Measurements from ENCODE around the gene EPB41L3. TPM values are rescaled to one million over a fixed set of nuclear protein-coding genes. Genes with fewer than 3 reads are reported as not detected.

The EPB41L3 gene
- total and polyA plus RNA-seq, 10 of the 15 experiments (the other 5 are each of a cell fraction or from before 2014, with no cell fraction given), result 0.11 to 0.69 (median 0.23) TPM; not detected in 6

DNA sequence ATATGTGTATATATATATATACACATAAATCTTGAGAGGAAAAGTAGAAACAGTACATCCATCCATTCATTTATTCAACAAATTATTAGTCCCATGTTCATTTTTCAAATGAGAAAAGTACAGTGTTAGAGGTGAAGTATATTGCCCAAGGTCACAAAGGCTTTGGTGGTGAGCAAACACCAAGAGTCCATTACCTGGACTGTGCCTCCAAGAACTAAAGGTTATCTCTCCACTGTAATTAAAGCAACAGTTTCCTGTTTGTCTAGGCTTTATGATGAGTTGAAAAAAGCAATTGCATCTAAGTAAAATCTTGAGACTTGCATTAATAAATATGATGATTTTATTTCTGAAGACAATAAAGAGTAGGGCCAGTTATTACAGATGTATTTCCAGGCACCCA, 44.7 kb upstream of the EPB41L3 start:
- Histone ChIP-seq H2AFZ (ENCODE audit: control insufficient read depth, low read depth, low read length) (no peak overlapping the region), H3K79me2 (ENCODE audit: control insufficient read depth, insufficient read depth, low read length) (no peaks in the 10 kb centered on the region), H4K20me1 (ENCODE audit: control insufficient read depth, insufficient read depth) (no peaks in the 10 kb centered on the region), H3K4me2 (ENCODE audit: control insufficient read depth, insufficient read depth) (no peak overlapping the region), H3K4me1 (ENCODE audit: control insufficient read depth, insufficient read depth, low read length) (no peaks in the 10 kb centered on the region), H3K36me3 (ENCODE audit: control insufficient read depth in 2 of 2, insufficient read depth in 2 of 2, low read length in 1 of 2) (no peaks in the 10 kb centered on the region), H3K27ac (ENCODE audit: control insufficient read depth, insufficient read depth) (no peak overlapping the region), H3K9ac (ENCODE audit: control insufficient read depth, insufficient read depth, low read length) (no peak overlapping the region), H3K9me3 (replicated peaks; ENCODE audit: control insufficient read depth, insufficient read depth, low read length) (no peaks in the 10 kb centered on the region), H3K4me3 (no peak overlapping the region), H3K27me3 (replicated peaks in 1 of 2; ENCODE audit: control insufficient read depth in 2 of 2, insufficient read depth in 2 of 2, low read length in 1 of 2) (no peaks in the 10 kb centered on the region)
- ATAC-seq (no peak), FAIRE-seq (no peak), DNase-seq (ENCODE audit: low read depth, low spot score) (no peak)
- ChIA-PET RAD21 (ENCODE audit: unreplicated experiment) (no interaction called here), SMC1A (ENCODE audit: uncharacterized antibody, unreplicated experiment) (no interaction called here), POLR2A (no interaction called here), CTCF (no interaction called here)
- intact Hi-C loops (cut with micrococcal nuclease; ENCODE audit: unreplicated experiment) (no loop called here), in situ Hi-C loops (cut with MboI) (no loop called here)
- TF ChIP-seq, protein P1, sequence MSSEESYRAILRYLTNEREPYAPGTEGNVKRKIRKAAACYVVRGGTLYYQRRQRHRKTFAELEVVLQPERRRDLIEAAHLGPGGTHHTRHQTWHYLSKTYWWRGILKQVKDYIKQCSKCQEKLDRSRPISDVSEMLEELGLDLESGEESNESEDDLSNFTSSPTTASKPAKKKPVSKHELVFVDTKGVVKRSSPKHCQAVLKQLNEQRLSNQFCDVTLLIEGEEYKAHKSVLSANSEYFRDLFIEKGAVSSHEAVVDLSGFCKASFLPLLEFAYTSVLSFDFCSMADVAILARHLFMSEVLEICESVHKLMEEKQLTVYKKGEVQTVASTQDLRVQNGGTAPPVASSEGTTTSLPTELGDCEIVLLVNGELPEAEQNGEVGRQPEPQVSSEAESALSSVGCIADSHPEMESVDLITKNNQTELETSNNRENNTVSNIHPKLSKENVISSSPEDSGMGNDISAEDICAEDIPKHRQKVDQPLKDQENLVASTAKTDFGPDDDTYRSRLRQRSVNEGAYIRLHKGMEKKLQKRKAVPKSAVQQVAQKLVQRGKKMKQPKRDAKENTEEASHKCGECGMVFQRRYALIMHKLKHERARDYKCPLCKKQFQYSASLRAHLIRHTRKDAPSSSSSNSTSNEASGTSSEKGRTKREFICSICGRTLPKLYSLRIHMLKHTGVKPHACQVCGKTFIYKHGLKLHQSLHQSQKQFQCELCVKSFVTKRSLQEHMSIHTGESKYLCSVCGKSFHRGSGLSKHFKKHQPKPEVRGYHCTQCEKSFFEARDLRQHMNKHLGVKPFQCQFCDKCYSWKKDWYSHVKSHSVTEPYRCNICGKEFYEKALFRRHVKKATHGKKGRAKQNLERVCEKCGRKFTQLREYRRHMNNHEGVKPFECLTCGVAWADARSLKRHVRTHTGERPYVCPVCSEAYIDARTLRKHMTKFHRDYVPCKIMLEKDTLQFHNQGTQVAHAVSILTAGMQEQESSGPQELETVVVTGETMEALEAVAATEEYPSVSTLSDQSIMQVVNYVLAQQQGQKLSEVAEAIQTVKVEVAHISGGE (CRISPR knock-in tag; IDR thresholded peaks at IDR 0.05), result no peak
- TF ChIP-seq PAX5 (IDR thresholded peaks at IDR 0.05; ENCODE audit: borderline replicate concordance, low read depth, low read length) (no peak), RAD21 (IDR thresholded peaks at IDR 0.05; ENCODE audit: insufficient read depth, low read depth, low read length) (no peak), MYB (IDR thresholded peaks at IDR 0.05; ENCODE audit: borderline replicate concordance, low read depth, low read length) (no peak), MEF2B (IDR thresholded peaks at IDR 0.05; ENCODE audit: partially characterized antibody, poor library complexity, severe bottlenecking) (no peak), TBL1XR1 (IDR thresholded peaks at IDR 0.05; ENCODE audit: low read depth, low read length) (no peak), ESRRA (IDR thresholded peaks at IDR 0.05; ENCODE audit: low read length) (no peak), CHD1 (IDR thresholded peaks at IDR 0.05; ENCODE audit: low read depth, low read length) (no peak), SUZ12 (IDR thresholded peaks at IDR 0.05; ENCODE audit: unreplicated experiment) (no peak), HDAC6 (IDR thresholded peaks at IDR 0.05; ENCODE audit: unreplicated experiment) (no peak), YBX1 (IDR thresholded peaks at IDR 0.05) (no peak), NR2C2 (IDR thresholded peaks at IDR 0.05; ENCODE audit: borderline replicate concordance, control insufficient read depth, insufficient read length, low read depth) (no peak), CBX3 (IDR thresholded peaks at IDR 0.05; ENCODE audit: borderline replicate concordance, low read depth) (no peak), YY1 (IDR thresholded peaks at IDR 0.05; ENCODE audit: low read depth, low read length) (no peak), STAT1 (conservative IDR thresholded peaks at IDR 0.05) (no peak), LARP7 (IDR thresholded peaks at IDR 0.05) (no peak), HDAC2 (IDR thresholded peaks at IDR 0.05) (no peak), BMI1 (IDR thresholded peaks at IDR 0.05; ENCODE audit: borderline replicate concordance) (no peak)
- TF ChIP-seq, protein P2, sequence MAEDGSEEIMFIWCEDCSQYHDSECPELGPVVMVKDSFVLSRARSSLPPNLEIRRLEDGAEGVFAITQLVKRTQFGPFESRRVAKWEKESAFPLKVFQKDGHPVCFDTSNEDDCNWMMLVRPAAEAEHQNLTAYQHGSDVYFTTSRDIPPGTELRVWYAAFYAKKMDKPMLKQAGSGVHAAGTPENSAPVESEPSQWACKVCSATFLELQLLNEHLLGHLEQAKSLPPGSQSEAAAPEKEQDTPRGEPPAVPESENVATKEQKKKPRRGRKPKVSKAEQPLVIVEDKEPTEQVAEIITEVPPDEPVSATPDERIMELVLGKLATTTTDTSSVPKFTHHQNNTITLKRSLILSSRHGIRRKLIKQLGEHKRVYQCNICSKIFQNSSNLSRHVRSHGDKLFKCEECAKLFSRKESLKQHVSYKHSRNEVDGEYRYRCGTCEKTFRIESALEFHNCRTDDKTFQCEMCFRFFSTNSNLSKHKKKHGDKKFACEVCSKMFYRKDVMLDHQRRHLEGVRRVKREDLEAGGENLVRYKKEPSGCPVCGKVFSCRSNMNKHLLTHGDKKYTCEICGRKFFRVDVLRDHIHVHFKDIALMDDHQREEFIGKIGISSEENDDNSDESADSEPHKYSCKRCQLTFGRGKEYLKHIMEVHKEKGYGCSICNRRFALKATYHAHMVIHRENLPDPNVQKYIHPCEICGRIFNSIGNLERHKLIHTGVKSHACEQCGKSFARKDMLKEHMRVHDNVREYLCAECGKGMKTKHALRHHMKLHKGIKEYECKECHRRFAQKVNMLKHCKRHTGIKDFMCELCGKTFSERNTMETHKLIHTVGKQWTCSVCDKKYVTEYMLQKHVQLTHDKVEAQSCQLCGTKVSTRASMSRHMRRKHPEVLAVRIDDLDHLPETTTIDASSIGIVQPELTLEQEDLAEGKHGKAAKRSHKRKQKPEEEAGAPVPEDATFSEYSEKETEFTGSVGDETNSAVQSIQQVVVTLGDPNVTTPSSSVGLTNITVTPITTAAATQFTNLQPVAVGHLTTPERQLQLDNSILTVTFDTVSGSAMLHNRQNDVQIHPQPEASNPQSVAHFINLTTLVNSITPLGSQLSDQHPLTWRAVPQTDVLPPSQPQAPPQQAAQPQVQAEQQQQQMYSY (CRISPR knock-in tag; IDR thresholded peaks at IDR 0.05), result no peak
- TF ChIP-seq, protein P3, sequence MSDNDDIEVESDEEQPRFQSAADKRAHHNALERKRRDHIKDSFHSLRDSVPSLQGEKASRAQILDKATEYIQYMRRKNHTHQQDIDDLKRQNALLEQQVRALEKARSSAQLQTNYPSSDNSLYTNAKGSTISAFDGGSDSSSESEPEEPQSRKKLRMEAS (IDR thresholded peaks at IDR 0.05; ENCODE audit: low read depth, low read length), result no peak
- no TSS peak for BruUV-seq (replicated peaks)

All from GM12878 (cell line).